Activated naive CD8-positive, alpha-beta T cell treated with anti-CD3 and anti-CD28 coated beads for 36 hours (primary cell): ENCODE results near the gene HMGN3. TPM values are rescaled to one million over a fixed set of nuclear protein-coding genes. Genes with fewer than 3 reads are reported as not detected.

Source experiments
- DNase-seq: peaks from one replicate; pipeline ENCODE4 v3.0.0; 2021
- H3K27ac Mint-ChIP-seq: one replicate; pipeline ENCODE4 v1.8.0; 2022; ENCODE audit warnings: mild to moderate bottlenecking, moderate library complexity, mixed read lengths
- H3K27me3 Mint-ChIP-seq: one replicate; pipeline ENCODE4 v1.8.0; 2022; ENCODE audit warnings: mild to moderate bottlenecking, mixed read lengths
- H3K36me3 Mint-ChIP-seq: one replicate; pipeline ENCODE4 v1.8.0; 2021; ENCODE audit warnings: mild to moderate bottlenecking, mixed read lengths
- H3K4me1 Mint-ChIP-seq: one replicate; pipeline ENCODE4 v1.8.0; 2021; ENCODE audit warnings: mixed read lengths
- H3K4me3 Mint-ChIP-seq: one replicate; pipeline ENCODE4 v1.8.0; 2022; ENCODE audit warnings: mild to moderate bottlenecking, moderate library complexity, mixed read lengths
- H3K9me3 Mint-ChIP-seq: one replicate; pipeline ENCODE4 v1.8.0; 2022; ENCODE audit warnings: mixed read lengths
- total RNA-seq, 2 experiments: library from RNA; stranded (reverse); gene quantifications; one replicate each; pipeline ENCODE4 v1.2.3, GENCODE V29; 2021

HMGN3 gene
- total RNA-seq, 2 experiments from 2014 or later = 70.6 to 74.8 TPM

- peaks cover 7% of the 10 kb centered on the region for H3K27me3 Mint-ChIP-seq
- no peak for DNase-seq
- no peak overlapping the region for H3K4me3 Mint-ChIP-seq
- H3K27ac Mint-ChIP-seq = no peak overlapping the region
- no peaks in the 10 kb centered on the region for H3K9me3 Mint-ChIP-seq
- H3K36me3 Mint-ChIP-seq = no peaks in the 10 kb centered on the region
- H3K4me1 Mint-ChIP-seq = no peaks in the 10 kb centered on the region
These were observed 50.4 kb downstream of the HMGN3 start for GRCh38 chr6:79184086-79184485.

- Mint-ChIP-seq H3K27me3 (peaks cover 4% of the 10 kb centered on the region), H3K9me3 (peaks cover 4% of the 10 kb centered on the region), H3K27ac (no peak overlapping the region), H3K4me3 (no peak overlapping the region), H3K4me1 (no peaks in the 10 kb centered on the region), H3K36me3 (no peaks in the 10 kb centered on the region)
- no peak for DNase-seq
These were observed 54.4 kb downstream of the HMGN3 start for GRCh38 chr6:79180052-79180451.

DNA sequence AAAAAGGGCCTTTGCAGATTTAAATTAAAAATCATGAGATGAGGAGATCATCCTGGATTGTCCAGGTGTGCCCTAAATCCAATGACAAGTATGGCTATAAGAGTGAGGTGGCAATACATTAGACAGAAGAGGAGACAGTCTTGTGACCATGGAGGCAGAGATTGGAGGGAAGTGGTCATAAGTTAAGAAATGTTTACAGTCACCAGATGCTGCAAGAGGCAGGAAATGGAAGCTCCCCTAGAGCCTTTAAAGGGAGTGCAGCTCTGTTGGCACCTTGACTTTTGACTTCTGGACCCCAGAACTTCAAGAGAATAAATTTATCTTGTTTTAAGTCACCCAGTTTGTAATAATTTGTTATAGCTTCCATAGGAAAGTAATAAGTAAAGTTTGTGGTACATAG lies 61.1 kb downstream of the HMGN3 start:
- no peak for DNase-seq
- Mint-ChIP-seq H3K4me3 (no peak overlapping the region), H3K27me3 (peaks cover 4% of the 10 kb centered on the region), H3K36me3 (no peaks in the 10 kb centered on the region), H3K4me1 (peaks cover 1% of the 10 kb centered on the region), H3K9me3 (peaks cover 4% of the 10 kb centered on the region), H3K27ac (no peak overlapping the region)

- DNase-seq = no peak
- no peaks in the 10 kb centered on the region for H3K36me3 Mint-ChIP-seq
- no peak overlapping the region for H3K4me3 Mint-ChIP-seq
These were observed 63.5 kb downstream of the HMGN3 start for GRCh38 chr6:79170959-79171358.

GRCh38 chr6:79170431-79170830 lies 64.1 kb downstream of the HMGN3 start:
- no peak overlapping the region for H3K4me3 Mint-ChIP-seq
- DNase-seq = no peak
- H3K9me3 Mint-ChIP-seq = no peaks in the 10 kb centered on the region
- no peaks in the 10 kb centered on the region for H3K36me3 Mint-ChIP-seq
- H3K4me1 Mint-ChIP-seq = peaks cover 3% of the 10 kb centered on the region
- H3K27me3 Mint-ChIP-seq = no peaks in the 10 kb centered on the region
- H3K27ac Mint-ChIP-seq = no peak overlapping the region

More at GRCh38 chr6:79170959-79171358, 63.5 kb downstream of the HMGN3 start:
- no peaks in the 10 kb centered on the region for H3K27me3 Mint-ChIP-seq
- no peak overlapping the region for H3K27ac Mint-ChIP-seq
- H3K4me1 Mint-ChIP-seq = peaks cover 3% of the 10 kb centered on the region
- no peaks in the 10 kb centered on the region for H3K9me3 Mint-ChIP-seq

GRCh38 chr6:79168695-79168980 lies 65.8 kb downstream of the HMGN3 start:
- H3K36me3 Mint-ChIP-seq = no peaks in the 10 kb centered on the region
- H3K27ac Mint-ChIP-seq = no peak overlapping the region
- H3K4me3 Mint-ChIP-seq = no peak overlapping the region
- H3K9me3 Mint-ChIP-seq = no peaks in the 10 kb centered on the region
- H3K4me1 Mint-ChIP-seq = peaks cover 3% of the 10 kb centered on the region
- no peak for DNase-seq
- H3K27me3 Mint-ChIP-seq = no peaks in the 10 kb centered on the region

- no peaks in the 10 kb centered on the region for H3K36me3 Mint-ChIP-seq
- peaks cover 3% of the 10 kb centered on the region for H3K4me1 Mint-ChIP-seq
- H3K4me3 Mint-ChIP-seq = no peak overlapping the region
- H3K27ac Mint-ChIP-seq = no peak overlapping the region
- DNase-seq = no peak
- no peaks in the 10 kb centered on the region for H3K27me3 Mint-ChIP-seq
- H3K9me3 Mint-ChIP-seq = no peaks in the 10 kb centered on the region
These were observed 66.4 kb downstream of the HMGN3 start for GRCh38 chr6:79167931-79168694.

- peaks cover 15% of the 10 kb centered on the region for H3K27me3 Mint-ChIP-seq
- no peaks in the 10 kb centered on the region for H3K4me1 Mint-ChIP-seq
- no peak overlapping the region for H3K4me3 Mint-ChIP-seq
- H3K27ac Mint-ChIP-seq = no peak overlapping the region
- no peak for DNase-seq
- H3K36me3 Mint-ChIP-seq = no peaks in the 10 kb centered on the region
- H3K9me3 Mint-ChIP-seq = no peaks in the 10 kb centered on the region
These were observed 74.6 kb downstream of the HMGN3 start for GRCh38 chr6:79159846-79160245.

GRCh38 chr6:79158856-79159516 lies 75.5 kb downstream of the HMGN3 start:
- Mint-ChIP-seq H3K9me3 (no peaks in the 10 kb centered on the region), H3K4me1 (no peaks in the 10 kb centered on the region), H3K36me3 (no peaks in the 10 kb centered on the region), H3K4me3 (no peak overlapping the region), H3K27me3 (peaks cover 15% of the 10 kb centered on the region), H3K27ac (no peak overlapping the region)
- DNase-seq = no peak

DNA sequence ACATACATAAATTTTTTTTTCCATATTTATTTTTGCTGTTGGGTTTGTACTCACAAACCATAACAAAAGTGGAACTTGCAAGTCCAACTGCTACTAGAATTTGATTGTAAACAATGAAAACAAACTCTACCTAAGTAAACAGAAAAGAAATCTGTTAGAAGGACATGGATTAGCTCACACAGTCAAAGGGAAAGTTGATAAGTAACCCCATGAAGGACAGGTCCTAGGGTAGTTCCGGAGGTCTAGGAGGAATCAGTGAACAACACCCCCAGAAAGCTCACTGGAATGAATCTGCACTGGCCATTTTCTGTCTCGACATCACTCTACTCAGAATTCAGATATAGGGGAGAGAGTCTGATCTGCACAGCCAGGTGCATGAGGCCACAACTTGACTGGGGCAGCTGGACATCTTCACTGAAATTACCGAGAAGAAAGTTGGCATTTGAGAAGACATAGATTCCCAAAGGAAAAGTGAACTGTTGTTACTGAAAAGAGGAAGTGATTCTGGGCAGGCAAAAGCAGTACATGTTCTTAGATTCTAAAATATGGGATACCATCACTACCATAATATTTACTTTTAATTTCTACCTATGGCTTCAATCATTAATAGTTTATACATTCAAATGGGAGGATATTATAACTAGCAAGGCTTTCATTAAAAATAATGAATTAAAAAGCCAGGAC lies 76.4 kb downstream of the HMGN3 start:
- no peaks in the 10 kb centered on the region for H3K9me3 Mint-ChIP-seq
- H3K4me1 Mint-ChIP-seq = no peaks in the 10 kb centered on the region
- H3K27ac Mint-ChIP-seq = no peak overlapping the region
- no peak for DNase-seq
- no peak overlapping the region for H3K4me3 Mint-ChIP-seq
- H3K27me3 Mint-ChIP-seq = peaks cover 15% of the 10 kb centered on the region
- H3K36me3 Mint-ChIP-seq = no peaks in the 10 kb centered on the region

GRCh38 chr6:79152269-79152737 lies 82.2 kb downstream of the HMGN3 start:
- Mint-ChIP-seq H3K4me3 (no peak overlapping the region), H3K4me1 (no peaks in the 10 kb centered on the region), H3K9me3 (no peaks in the 10 kb centered on the region), H3K36me3 (no peaks in the 10 kb centered on the region), H3K27me3 (peaks cover 10% of the 10 kb centered on the region), H3K27ac (no peak overlapping the region)
- DNase-seq = no peak

Other genes starting within 250 kb of the HMGN3 start
- gene PHIP, start 156.4 kb downstream of the HMGN3 start, total RNA-seq = 10 to 100 TPM; 20.9 to 21.6 TPM